C4-2B (cell line): ENCODE data around the gene ATP12A.

Experiments
- H3K27ac ChIP-seq: fragments of 450-650 bp; 2 replicates; pipeline ENCODE4 v1.5.1; 2017
- ZFX ChIP-seq: fragments of 450-650 bp; IDR thresholded peaks from 2 replicates; pipeline ENCODE4 v1.6.1; 2017
- TF ChIP-seq, protein P1 (sequence below): fragments of 450-650 bp; conservative IDR thresholded peaks from 2 replicates; pipeline ENCODE4 v1.5.1; 2017; ENCODE audit warnings: mild to moderate bottlenecking

ATP12A gene

DNA sequence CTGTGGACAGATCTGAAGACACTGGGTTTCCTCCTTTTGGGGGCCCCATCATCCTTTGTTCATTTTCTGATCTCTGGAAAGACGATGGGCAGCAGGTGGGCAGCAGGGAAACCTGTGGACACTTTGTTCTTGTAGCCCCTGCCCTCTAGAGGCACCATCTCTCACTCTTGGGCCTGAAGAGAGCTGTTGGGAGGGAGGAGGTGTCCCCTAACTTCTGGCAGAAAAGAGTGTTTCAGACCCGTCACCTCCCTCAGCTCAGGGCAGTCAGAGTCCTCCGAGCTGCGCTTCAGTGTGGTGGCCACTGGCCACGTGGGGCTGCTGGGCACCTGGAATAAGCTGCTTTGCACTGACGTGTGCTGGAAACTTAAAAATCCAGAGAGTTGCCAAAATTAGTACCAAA, 56.8 kb downstream of the ATP12A start:
- no peak overlapping the region for H3K27ac ChIP-seq
- TF ChIP-seq, protein P1, sequence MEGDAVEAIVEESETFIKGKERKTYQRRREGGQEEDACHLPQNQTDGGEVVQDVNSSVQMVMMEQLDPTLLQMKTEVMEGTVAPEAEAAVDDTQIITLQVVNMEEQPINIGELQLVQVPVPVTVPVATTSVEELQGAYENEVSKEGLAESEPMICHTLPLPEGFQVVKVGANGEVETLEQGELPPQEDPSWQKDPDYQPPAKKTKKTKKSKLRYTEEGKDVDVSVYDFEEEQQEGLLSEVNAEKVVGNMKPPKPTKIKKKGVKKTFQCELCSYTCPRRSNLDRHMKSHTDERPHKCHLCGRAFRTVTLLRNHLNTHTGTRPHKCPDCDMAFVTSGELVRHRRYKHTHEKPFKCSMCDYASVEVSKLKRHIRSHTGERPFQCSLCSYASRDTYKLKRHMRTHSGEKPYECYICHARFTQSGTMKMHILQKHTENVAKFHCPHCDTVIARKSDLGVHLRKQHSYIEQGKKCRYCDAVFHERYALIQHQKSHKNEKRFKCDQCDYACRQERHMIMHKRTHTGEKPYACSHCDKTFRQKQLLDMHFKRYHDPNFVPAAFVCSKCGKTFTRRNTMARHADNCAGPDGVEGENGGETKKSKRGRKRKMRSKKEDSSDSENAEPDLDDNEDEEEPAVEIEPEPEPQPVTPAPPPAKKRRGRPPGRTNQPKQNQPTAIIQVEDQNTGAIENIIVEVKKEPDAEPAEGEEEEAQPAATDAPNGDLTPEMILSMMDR: no peak
- no peak for TF ChIP-seq ZFX

DNA sequence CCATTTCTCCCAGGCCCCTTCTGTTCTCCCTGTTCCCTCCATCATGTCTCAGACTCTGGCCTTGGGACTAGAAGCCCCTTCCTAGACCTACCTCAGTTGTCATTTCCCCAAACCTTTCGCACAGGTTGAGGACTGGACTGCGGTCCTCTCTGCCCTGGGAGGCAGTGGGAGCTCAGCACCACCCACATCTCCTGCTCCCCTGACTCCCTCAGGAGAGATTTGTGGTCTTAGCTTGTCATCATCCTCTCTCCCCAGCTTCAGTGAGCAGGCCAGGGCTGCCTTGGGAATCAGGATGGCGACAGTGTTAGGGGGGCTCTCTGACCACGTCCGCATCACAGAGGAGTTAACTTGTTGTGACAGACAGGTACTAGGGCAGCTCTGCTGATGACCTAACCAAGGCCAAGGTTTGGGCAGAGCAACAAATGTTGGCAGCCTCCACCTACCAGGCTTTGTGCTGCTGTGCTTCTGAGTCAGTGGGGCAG, 58.2 kb downstream of the ATP12A start:
- H3K27ac ChIP-seq: no peak overlapping the region
- TF ChIP-seq, protein P1: no peak
- no peak for TF ChIP-seq ZFX

DNA sequence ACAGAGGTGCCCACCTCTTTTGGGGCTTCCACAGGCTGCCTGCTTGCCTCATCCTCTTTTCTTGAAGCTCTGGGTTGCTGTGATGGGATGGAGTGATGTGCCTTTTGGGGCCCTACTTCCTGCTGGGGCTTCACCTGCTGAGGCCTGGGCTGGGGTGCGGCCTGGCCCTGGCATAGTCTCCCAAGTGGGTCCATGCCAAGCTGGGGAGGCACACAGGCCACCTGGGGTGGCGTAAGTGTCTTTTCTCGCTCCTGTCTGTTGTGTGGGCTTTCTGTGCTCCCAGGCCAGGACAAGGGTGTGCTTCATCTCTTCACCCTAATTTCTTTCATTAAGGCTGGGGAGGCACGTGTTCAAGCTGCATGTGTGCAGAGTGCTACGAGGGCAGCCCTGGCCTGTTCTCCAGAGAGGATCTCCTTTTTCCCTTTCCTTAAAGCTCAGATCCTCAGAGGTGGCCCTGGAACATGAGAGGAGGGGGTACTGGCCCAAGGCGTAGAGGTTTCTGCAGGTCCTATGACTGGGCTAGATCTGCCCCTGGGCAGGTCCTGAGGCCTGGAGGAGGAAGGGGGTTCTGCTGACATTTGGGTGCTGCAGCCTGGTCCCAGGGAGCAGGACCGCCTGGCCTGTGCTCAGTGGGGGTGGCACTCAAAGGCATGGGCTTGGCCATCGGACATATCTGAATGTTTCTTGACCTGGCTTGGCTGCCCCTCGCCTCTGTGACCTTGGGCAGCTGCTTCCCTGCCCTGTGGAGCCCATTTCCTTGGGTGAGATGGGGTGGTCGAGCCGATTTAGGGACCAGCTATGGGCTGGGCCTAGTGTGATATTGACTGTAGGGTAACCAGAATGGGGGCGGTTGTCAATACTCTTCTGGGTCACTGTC, 60.0 kb downstream of the ATP12A start:
- TF ChIP-seq ZFX: no peak
- TF ChIP-seq, protein P1: no peak
- H3K27ac ChIP-seq: no peak overlapping the region

DNA sequence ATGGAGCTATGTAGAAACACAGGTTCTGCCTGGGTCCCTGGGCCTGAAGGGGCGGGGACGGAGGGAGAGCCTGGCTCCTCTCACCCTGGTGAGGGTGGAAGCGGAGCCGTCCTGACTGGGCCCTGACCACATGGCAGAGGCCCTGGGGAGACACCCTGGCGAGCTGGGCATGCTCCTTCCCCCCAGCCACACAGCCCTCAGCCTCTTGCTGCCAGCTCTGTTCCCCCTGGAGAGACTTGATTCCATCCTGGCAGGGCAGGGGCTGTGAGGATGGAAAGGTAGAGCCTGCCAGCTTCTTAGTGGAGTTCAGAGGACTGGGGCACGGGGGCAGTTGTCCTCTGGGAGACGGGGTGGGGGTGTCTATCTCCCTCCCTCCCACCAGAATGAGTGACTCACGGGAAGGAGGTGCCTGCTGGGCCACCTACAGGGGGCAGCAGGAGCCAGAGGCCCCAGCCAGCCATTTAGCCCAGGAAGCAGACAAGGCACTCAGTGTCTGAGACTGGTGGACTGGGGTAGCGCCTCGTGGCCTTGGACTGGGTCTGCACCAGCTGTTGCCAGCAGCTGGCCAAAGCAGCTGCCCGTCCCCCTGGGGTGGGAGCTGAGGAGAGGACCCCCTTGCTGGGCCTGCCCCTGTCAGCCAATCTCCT, 60.9 kb downstream of the ATP12A start:
- no peak overlapping the region for H3K27ac ChIP-seq
- TF ChIP-seq, protein P1: no peak; the same call in 1 of the 2 replicates
- no peak for TF ChIP-seq ZFX

DNA sequence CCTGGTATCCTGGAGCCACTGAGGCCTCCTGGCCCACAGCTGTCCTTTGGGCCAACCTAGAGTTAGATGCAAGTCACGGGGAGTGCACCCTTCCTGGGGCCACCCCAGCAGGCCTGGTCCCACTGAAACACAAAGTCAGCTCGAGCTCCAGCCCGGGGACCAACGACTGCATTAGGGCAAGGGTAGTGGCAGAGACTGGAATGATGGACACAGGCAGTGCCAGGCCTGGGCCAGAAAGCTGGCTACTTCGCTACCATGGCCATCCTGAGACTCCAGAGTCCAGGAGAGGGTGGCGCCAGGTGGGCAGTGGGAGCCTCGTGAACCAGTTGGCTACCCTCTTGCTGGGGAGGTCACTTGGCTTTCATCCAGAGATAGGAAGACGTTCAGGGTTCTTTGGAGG, 61.6 kb downstream of the ATP12A start:
- TF ChIP-seq, protein P1: no peak
- no peak for TF ChIP-seq ZFX
- H3K27ac ChIP-seq: no peak overlapping the region

- TF ChIP-seq, protein P1: no peak
- TF ChIP-seq ZFX: no peak
- H3K27ac ChIP-seq: no peak overlapping the region
Observed at GRCh38 chr13:24742294-24742693, 62.1 kb downstream of the ATP12A start.

GRCh38 chr13:24742977-24743376, 62.8 kb downstream of the ATP12A start:
- no peak for TF ChIP-seq ZFX
- TF ChIP-seq, protein P1: no peak
- no peak overlapping the region for H3K27ac ChIP-seq
